Spinal cord (tissue), 10 donors: ENCODE data around the gene GKN2. TPM values are rescaled to one million over a fixed set of nuclear protein-coding genes. Genes with fewer than 3 reads are reported as not detected.

Experiments used
- DNase-seq, 6 donors: peaks; one replicate each; pipeline versions ENCODE4 v3.0.0 to v3.0.0-alpha.2; 2013 to 2015; ENCODE audit warnings: low spot score in 6 of 6, low read depth in 4 of 6
- H3K27ac ChIP-seq: one replicate; pipeline ENCODE4 v1.5.1; 2013; ENCODE audit warnings: low read depth, low read length, control low read depth
- H3K27me3 ChIP-seq: one replicate; pipeline ENCODE4 v1.6.1; 2013; ENCODE audit warnings: low read length; ENCODE audit not compliant: control insufficient read depth, insufficient read depth
- H3K36me3 ChIP-seq: one replicate; pipeline ENCODE4 v1.6.1; 2013; ENCODE audit warnings: low read length; ENCODE audit not compliant: control insufficient read depth, insufficient read depth
- H3K4me1 ChIP-seq: one replicate; pipeline ENCODE4 v1.6.1; 2013; ENCODE audit warnings: low read length; ENCODE audit not compliant: control insufficient read depth, insufficient read depth
- H3K4me3 ChIP-seq: one replicate; pipeline ENCODE4 v1.5.1; 2013; ENCODE audit warnings: low read depth, low read length, control low read depth
- H3K9me3 ChIP-seq: one replicate; pipeline ENCODE4 v1.6.1; 2013; ENCODE audit warnings: low read length; ENCODE audit not compliant: control insufficient read depth, insufficient read depth
- WGBS: methylation state at CpG from one replicate; pipeline ENCODE4 v1.1.5; 2013; ENCODE audit warnings: missing lambda C conversion rate; ENCODE audit not compliant: insufficient coverage; 5-methylcytosine and 5-hydroxymethylcytosine counted together
- polyA plus RNA-seq, 2 donors: library from polyadenylated mRNA; unstranded; fragments of 120-200 nt; gene quantifications; one replicate each; pipeline ENCODE4 v1.2.1, GENCODE V29; 2013; ENCODE audit not compliant: insufficient read length in 2 of 2
- total RNA-seq, 2 donors: library from RNA; depleted of rRNA in 1 of 2; stranded (reverse); fragments of 120-200 nt in 1 of 2; fragments of >200 nt in 1 of 2; gene quantifications; one replicate each; pipeline versions ENCODE4 v1.2.3 to v1.2.4, GENCODE V29; 2013 to 2014
- donor health status: healthy.

The GKN2 gene
- total and polyA plus RNA-seq, 4 donors, result not detected

- H3K4me3 ChIP-seq, result no peak overlapping the region
- no CpG with 5 or more reads among the region's 3 CpGs for WGBS
- H3K36me3 ChIP-seq, result no peaks in the 10 kb centered on the region
- H3K9me3 ChIP-seq, result no peaks in the 10 kb centered on the region
- no peak overlapping the region for H3K27ac ChIP-seq
- no peaks in the 10 kb centered on the region for H3K27me3 ChIP-seq
- no peaks in the 10 kb centered on the region for H3K4me1 ChIP-seq
- DNase-seq, result no peak
Observed at GRCh38 chr2:68931149-68931711, 21.5 kb downstream of the GKN2 start.

GRCh38 chr2:68926796-68927195, 25.9 kb downstream of the GKN2 start:
- no peak overlapping the region for H3K27ac ChIP-seq
- H3K36me3 ChIP-seq, result no peaks in the 10 kb centered on the region
- peak in 1 of 6 donors; percentile 14 for DNase-seq
- no peaks in the 10 kb centered on the region for H3K4me1 ChIP-seq
- no peaks in the 10 kb centered on the region for H3K9me3 ChIP-seq
- no peaks in the 10 kb centered on the region for H3K27me3 ChIP-seq
- no peak overlapping the region for H3K4me3 ChIP-seq
- WGBS, result 32% methylated on average over 4 of the region's 4 CpGs

- peak in 5 of 6 donors; percentile 28 to 89 (median 53) for DNase-seq
- 40% methylated on average over 8 of the region's 9 CpGs for WGBS
- Histone ChIP-seq H3K36me3 (no peaks in the 10 kb centered on the region), H3K27ac (no peak overlapping the region), H3K27me3 (no peaks in the 10 kb centered on the region), H3K4me1 (no peaks in the 10 kb centered on the region), H3K9me3 (no peaks in the 10 kb centered on the region), H3K4me3 (no peak overlapping the region)
Observed at GRCh38 chr2:68925295-68925896, 27.3 kb downstream of the GKN2 start.

- H3K4me1 ChIP-seq, result no peaks in the 10 kb centered on the region
- no peaks in the 10 kb centered on the region for H3K9me3 ChIP-seq
- H3K4me3 ChIP-seq, result no peak overlapping the region
- DNase-seq, result no peak
- H3K36me3 ChIP-seq, result no peaks in the 10 kb centered on the region
- H3K27ac ChIP-seq, result no peak overlapping the region
- no peaks in the 10 kb centered on the region for H3K27me3 ChIP-seq
- WGBS, result no CpG with 5 or more reads among the region's 4 CpGs
Observed at GRCh38 chr2:68921646-68922045, 31.0 kb downstream of the GKN2 start.

- no peaks in the 10 kb centered on the region for H3K4me1 ChIP-seq
- H3K4me3 ChIP-seq, result no peak overlapping the region
- H3K36me3 ChIP-seq, result no peaks in the 10 kb centered on the region
- no peaks in the 10 kb centered on the region for H3K9me3 ChIP-seq
- no peak overlapping the region for H3K27ac ChIP-seq
- 58% methylated on average over 1 of the region's 6 CpGs for WGBS
- H3K27me3 ChIP-seq, result no peaks in the 10 kb centered on the region
- no peak for DNase-seq
Observed at GRCh38 chr2:68920481-68921170, 32.1 kb downstream of the GKN2 start.

GRCh38 chr2:68918497-68918896, 34.2 kb downstream of the GKN2 start:
- no peak overlapping the region for H3K4me3 ChIP-seq
- WGBS, result 89% methylated on average over 5 of the region's 7 CpGs
- no peaks in the 10 kb centered on the region for H3K36me3 ChIP-seq
- DNase-seq, result no peak
- H3K9me3 ChIP-seq, result no peaks in the 10 kb centered on the region
- no peaks in the 10 kb centered on the region for H3K27me3 ChIP-seq
- H3K4me1 ChIP-seq, result no peaks in the 10 kb centered on the region
- no peak overlapping the region for H3K27ac ChIP-seq

GRCh38 chr2:68917034-68917718, 35.5 kb downstream of the GKN2 start:
- no CpG with 5 or more reads among the region's 3 CpGs for WGBS
- DNase-seq, result no peak
- no peaks in the 10 kb centered on the region for H3K9me3 ChIP-seq

GRCh38 chr2:68916226-68916625, 36.5 kb downstream of the GKN2 start:
- Histone ChIP-seq H3K4me1 (no peaks in the 10 kb centered on the region), H3K9me3 (no peaks in the 10 kb centered on the region), H3K36me3 (no peaks in the 10 kb centered on the region), H3K4me3 (no peak overlapping the region), H3K27ac (no peak overlapping the region), H3K27me3 (no peaks in the 10 kb centered on the region)
- DNase-seq, result peak in 1 of 6 donors; percentile 21
- 40% methylated on average over 1 of the region's 1 CpG for WGBS

More at GRCh38 chr2:68917034-68917718, 35.5 kb downstream of the GKN2 start:
- H3K4me3 ChIP-seq, result no peak overlapping the region
- no peaks in the 10 kb centered on the region for H3K36me3 ChIP-seq
- no peaks in the 10 kb centered on the region for H3K4me1 ChIP-seq
- no peaks in the 10 kb centered on the region for H3K27me3 ChIP-seq
- no peak overlapping the region for H3K27ac ChIP-seq

- no peak overlapping the region for H3K27ac ChIP-seq
- no peaks in the 10 kb centered on the region for H3K36me3 ChIP-seq
- WGBS, result 81% methylated on average over 4 of the region's 4 CpGs
- no peaks in the 10 kb centered on the region for H3K27me3 ChIP-seq
- H3K4me1 ChIP-seq, result no peaks in the 10 kb centered on the region
- H3K9me3 ChIP-seq, result no peaks in the 10 kb centered on the region
- DNase-seq, result no peak
- H3K4me3 ChIP-seq, result no peak overlapping the region
Observed at GRCh38 chr2:68915393-68915792, 37.3 kb downstream of the GKN2 start.
